ENCODE data around the gene THSD7B.
"Not testable (repeated sequence)": the region's sequence is repeated elsewhere in the genome, so short reads cannot be mapped to it uniquely, and the experiment has no call there.

The THSD7B gene

GRCh38 chr2:136932700-136933099 lies 167.4 kb downstream of the THSD7B start:
- no peak for DNase-seq (ENCODE audit: low spot score)

GRCh38 chr2:136935119-136935518 lies 169.8 kb downstream of the THSD7B start:
- DNase-seq (ENCODE audit: low spot score) = no peak

DNA sequence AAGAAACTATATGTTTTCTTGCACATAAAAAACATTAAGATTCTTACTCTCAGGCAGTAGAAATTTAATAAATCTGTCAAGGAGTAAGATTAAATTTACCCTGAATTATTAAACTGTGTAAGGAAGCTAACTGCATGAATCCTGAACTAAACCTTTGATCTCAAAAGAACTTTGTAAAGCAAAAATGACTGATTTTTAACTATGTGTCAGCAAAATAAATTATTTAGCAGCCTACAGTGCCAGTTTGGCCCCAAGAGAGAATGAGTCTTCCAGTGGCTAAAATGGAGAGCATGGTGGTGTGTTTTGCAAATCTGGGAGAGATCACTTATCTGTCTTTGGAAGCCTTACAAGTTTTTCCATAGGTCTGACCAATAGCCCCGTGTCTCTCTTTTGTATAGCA lies 190.7 kb downstream of the THSD7B start:
- no peak for DNase-seq (ENCODE audit: low spot score)

DNA sequence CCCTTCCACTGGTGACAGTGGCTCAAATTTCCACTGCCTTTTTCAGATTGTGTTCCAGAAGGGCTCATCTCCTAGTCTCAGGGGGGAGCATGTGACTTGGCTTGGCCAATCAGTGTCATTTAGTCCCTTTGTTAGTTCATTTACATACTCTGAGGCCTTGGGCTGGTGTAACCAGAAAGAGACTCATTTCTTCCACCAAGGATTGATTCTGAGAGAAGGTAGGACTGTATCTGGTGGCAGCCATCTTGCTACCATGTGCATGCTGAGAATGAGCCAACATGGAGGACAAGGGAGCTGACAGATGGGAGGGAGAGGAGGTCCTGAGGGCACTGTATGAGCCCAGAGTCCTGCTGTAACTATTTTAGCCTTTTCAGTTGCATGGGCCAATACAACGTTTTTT lies 191.7 kb downstream of the THSD7B start:
- no peak for DNase-seq (ENCODE audit: low spot score)

DNA sequence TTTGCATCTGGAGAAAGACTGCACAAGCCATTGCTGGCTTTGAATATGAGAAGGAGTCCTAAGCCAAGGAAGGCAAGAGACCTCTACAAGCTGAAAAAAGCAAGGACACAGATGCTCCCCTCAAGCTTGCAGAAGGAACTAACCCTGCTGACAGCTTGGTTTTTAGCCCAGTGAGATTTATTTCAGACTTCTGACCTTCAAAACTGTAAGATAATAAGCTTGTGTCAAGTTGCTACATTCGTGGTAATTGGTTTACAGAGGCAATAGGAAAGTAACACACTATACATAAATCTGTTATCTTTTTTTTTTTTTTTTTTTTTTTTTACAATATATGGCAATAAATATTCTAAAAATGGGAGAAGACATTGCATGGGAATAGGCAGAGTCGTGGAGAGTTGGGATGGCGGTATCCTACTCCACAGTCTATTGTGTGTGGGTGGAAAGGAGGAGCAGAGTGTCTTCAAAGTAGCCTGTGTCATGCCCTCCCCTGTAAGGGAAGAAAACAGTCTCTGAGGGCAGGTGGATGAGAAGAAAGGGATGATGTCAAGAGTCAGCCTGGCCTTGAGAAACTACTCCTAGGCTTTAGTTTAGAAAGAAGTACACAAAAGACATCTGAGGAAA lies 196.9 kb downstream of the THSD7B start:
- no peak for DNase-seq (ENCODE audit: low spot score)

GRCh38 chr2:136966485-136966884 lies 201.1 kb downstream of the THSD7B start:
- DNase-seq (ENCODE audit: low spot score) = no peak

DNA sequence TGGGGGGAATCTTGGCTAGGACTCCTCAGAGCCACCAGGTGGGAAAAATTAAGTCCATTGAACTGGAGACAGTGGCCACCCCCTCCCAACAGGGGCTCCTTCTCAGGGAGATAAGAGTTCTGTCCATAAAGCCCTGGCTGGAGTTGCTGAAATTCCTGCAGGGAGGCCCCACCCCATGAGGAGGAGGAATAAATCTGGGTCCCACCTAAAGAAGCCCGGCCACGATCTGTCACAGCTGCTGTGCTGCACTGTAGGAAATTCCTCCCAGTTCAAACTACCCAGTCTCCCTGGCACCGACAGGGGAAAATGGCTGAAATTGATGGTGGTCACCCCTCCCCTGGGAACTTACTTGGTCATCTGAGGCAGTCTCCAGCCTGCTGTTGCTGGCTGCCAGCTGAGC lies 215.0 kb downstream of the THSD7B start:
- no peak for DNase-seq (ENCODE audit: low spot score)

DNA sequence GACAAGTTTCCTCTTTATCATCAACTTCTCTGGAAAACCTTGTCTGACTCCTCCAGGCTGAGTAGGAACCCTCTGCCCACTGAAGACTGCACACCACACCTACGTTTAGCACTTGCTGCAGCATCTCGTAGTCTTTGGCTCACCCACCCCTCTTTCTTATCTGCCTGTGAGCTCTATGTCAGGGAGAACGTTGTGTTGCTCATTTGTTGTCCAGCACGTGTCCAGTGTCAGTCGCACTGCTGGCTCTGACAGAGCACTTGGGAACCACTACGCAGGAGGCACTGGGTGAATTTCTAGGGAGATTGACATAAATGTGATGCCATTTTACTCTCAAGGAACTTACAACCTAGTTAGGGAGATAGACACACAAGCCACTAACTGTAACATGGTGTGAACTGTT lies 216.3 kb downstream of the THSD7B start:
- DNase-seq (ENCODE audit: low spot score) = not testable (repeated sequence)

- DNase-seq (ENCODE audit: low spot score) = no peak
These were observed 219.7 kb downstream of the THSD7B start for GRCh38 chr2:136985044-136985443.

DNA sequence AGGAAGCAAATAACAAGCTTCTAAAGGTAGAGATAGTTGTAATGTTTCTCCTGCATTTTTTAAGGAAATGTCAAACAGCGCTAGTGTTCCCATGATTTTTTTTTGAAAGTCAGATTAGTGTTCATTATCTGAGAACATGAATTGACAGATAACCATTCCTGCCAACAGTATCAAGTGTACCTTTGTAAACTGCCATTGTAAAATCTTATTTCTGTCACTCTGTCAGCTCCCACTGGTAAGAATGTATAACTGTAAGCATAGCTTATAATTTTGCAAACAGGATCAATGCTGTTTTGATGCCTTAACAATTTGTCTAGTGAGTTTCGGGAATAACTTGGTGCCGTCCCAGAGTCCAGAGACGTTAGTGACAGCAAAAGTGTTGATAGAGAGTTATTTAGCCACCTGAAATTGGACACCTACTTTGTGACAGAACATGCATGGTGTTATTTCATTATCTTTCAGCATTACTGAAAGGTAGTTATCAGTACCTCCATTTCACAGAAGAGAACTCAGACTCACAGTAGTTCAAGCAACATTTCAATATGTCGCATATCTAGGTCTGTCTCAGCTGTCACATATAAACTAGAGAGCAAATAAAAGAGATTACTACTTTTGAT lies 221.4 kb downstream of the THSD7B start:
- no peak for DNase-seq (ENCODE audit: low spot score)

- no peak for DNase-seq (ENCODE audit: low spot score)
These were observed 225.0 kb downstream of the THSD7B start for GRCh38 chr2:136990316-136990715.

DNA sequence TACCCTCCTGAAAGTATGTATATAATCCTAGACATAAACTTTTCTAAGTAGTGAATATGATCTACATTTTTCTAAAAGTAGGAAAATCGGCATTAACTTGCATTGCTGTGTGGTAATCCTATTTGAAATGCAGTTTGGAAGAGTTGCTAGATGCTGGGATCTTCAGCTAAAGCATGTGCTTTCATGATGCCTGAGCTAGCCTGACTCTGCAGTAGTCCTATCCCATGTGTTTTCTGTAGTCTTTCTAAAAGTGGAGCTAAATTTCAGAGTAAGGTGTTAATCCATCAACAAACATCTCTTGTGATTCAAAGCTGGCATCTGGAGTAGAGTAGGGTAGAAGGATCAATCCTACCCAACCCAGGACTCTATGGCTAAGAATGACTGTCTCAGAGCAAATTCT lies 229.4 kb downstream of the THSD7B start:
- no peak for DNase-seq (ENCODE audit: low spot score)

DNA sequence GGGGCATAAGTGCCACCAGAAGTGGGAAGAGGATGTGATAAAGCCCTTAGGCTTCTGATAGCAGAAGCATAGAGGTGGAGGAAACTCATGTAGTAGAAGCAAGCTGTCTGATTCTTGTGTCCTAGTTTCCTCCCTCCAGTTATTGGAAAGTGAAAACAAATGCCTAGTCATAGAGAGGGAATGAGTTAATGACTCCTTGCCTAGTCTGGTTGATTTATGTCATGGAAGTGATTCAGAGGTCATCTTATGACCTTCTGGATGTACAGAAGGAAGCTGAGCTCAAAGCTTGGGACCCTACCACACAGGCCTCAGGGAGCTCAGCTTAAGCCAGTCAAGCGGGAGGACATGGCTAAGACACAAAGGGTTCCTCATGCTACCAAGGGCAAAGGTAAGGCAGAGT lies 232.2 kb downstream of the THSD7B start:
- DNase-seq (ENCODE audit: low spot score) = no peak

- DNase-seq (ENCODE audit: low spot score) = no peak
These were observed 235.5 kb downstream of the THSD7B start for GRCh38 chr2:137000811-137001210.

DNA sequence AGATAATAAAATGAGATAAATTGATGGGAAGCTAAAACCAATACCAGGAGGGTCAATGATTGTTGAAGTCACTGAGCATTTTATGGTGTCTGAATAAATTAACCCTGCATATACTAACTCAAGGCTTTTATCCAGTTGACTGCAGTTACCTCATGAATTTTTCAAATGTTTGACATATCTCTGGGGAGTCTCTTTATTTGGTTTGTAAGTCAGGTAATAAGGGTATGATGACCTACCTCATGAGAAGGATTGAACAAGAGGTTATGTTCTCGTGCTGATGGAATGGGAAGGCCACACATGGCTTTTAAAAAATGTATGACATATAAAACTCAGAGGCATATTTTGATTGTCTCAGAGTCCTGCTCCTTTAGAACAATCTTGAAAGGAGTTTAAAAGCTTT lies 237.6 kb downstream of the THSD7B start:
- no peak for DNase-seq (ENCODE audit: low spot score)

- no peak for DNase-seq (ENCODE audit: low spot score)
These were observed 239.9 kb downstream of the THSD7B start for GRCh38 chr2:137005210-137005609.

- DNase-seq (ENCODE audit: low spot score) = no peak
These were observed 242.6 kb downstream of the THSD7B start for GRCh38 chr2:137007938-137008337.

DNA sequence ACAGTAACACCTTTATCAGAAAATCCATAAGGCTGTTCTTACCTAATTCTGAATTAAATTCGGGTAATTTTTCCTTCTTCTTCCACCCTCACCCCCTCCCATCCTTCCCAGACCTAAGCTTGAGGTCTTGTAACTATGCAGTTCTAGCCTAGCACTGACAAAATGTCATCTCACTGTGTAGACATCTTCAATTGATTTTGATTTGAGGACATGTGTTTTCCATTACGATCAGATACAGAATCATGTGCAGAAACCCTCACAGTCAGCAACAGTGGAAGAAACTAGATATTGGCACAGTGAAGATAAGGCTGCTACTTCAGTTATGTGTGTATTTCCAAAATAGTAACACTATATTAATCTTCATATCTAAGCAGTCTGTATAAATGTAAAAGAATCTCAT lies 244.6 kb downstream of the THSD7B start:
- no peak for DNase-seq (ENCODE audit: low spot score)

DNA sequence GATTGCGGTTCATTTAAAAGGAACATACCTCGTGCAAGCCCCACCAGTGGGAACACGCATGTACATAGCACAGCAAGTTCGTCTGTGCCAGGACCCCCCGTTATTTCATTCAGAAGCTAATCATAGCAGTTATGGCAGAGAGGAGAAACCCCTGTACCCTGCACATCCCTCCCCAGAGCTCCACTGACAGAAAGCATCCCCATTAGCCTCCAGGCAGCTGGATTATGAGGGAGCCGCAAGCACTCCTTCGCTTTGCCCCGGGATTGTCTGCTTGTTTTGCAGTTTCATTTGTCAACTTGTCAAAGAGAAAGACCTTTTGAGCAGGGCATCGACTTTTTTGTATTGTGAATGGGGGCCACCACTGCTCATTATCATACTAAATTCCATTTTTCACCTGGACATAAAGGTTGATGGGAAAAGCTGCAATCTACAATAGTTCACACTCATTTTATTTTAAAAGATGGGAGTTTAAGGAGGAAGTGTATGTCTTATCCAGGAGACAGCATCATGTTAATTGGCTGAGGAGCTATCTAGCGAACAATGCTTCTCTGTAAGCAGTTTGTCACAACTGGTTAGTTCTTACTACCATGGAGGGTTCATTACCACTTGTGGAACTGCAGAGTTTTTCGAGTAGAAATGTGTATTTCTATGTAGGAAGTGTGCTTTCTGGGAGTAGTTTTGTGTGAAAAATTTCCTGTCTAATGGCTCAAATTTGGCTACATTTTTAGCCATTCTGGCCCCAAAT lies 255.3 kb downstream of the THSD7B start:
- DNase-seq (ENCODE audit: low spot score) = no peak

DNA sequence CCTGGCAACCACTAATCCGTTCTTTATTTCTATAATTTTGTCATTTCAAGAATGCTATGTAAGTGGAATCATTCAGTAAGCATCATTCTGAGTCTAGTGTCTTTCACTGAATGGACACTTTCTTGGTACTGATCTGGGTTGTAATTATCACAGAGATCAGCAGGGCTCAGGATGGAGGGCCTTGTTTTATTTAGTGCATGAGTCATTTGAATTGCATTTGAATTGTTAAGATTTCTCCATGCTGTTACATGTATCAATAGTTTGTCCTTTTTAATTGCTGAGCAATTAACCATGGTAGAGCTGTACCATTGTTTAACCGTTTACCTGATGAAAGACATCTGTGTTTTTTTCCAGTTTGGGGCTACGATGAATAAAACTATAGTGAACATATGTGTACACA lies 256.4 kb downstream of the THSD7B start:
- DNase-seq (ENCODE audit: low spot score) = no peak

GRCh38 chr2:137023205-137023604 lies 257.9 kb downstream of the THSD7B start:
- DNase-seq (ENCODE audit: low spot score) = no peak

GRCh38 chr2:137031731-137032130 lies 266.4 kb downstream of the THSD7B start:
- no peak for DNase-seq (ENCODE audit: low spot score)

DNA sequence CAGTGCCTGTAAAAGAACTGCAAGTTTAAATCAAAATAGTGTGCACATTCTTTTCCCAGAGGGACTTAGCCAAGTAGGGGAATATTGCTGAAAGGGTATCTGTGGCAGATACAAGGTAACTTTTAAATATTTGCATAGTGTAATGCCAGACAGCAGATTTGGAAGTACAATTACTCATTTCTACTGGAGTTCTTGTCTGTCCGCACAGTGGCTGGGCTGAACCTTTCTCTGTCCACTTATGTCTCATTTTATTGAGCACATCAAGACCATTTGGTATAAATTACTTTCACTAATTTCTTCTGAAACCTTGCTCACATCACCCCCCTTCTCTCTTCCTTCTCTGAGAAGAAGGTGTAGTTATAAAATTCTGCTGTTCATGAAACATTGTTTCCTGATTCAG lies 271.3 kb downstream of the THSD7B start:
- DNase-seq (ENCODE audit: low spot score) = no peak

All from hematopoietic multipotent progenitor cell treated with erythropoietin and hydrocortisone succinate and interleukin-3 and kit ligand, for 15 days (in vitro differentiated cells).